Natural killer cell (primary cell): ENCODE data around the gene NDUFA13. TPM values are rescaled to one million over a fixed set of nuclear protein-coding genes. Genes with fewer than 3 reads are reported as not detected.

Experiments used
- ATAC-seq, 3 donors: fragments of 150-1000 bp in 2 of 3; fragments of 200-7000 bp in 1 of 3; cut with Tn5 transposase; 1 replicate in 1 of 3; 2 replicates in 2 of 3; pipeline ENCODE4 v1.10.0; 2021; ENCODE audit warnings: mild to moderate bottlenecking in 2 of 3, moderate library complexity in 2 of 3
- DNase-seq, 2 donors: peaks; one replicate each; pipeline versions ENCODE4 v3.0.0 to v3.0.0-alpha.2; 2013 to 2021; ENCODE audit warnings: mixed read lengths in 1 of 2
- H3K27ac ChIP-seq: one replicate; pipeline ENCODE4 v1.5.1; 2013; ENCODE audit warnings: mild to moderate bottlenecking, low read length
- H3K27me3 ChIP-seq: one replicate; pipeline ENCODE4 v1.6.1; 2013; ENCODE audit warnings: low read length; ENCODE audit not compliant: control insufficient read depth, insufficient read depth
- H3K36me3 ChIP-seq: one replicate; pipeline ENCODE4 v1.6.1; 2013; ENCODE audit warnings: low read length; ENCODE audit not compliant: control insufficient read depth, insufficient read depth
- H3K4me1 ChIP-seq: one replicate; pipeline ENCODE4 v1.6.1; 2013; ENCODE audit warnings: low read length; ENCODE audit not compliant: control insufficient read depth, insufficient read depth
- H3K4me3 ChIP-seq: one replicate; pipeline ENCODE4 v1.5.1; 2013; ENCODE audit warnings: low read length
- H3K9me3 ChIP-seq: one replicate; pipeline ENCODE4 v1.6.1; 2013; ENCODE audit warnings: low read length; ENCODE audit not compliant: control insufficient read depth, insufficient read depth
- H3K27ac Mint-ChIP-seq, 2 donors: one replicate each; pipeline ENCODE4 v1.8.0; 2022; ENCODE audit warnings: mild to moderate bottlenecking in 2 of 2, mixed read lengths in 2 of 2, moderate library complexity in 1 of 2
- H3K27me3 Mint-ChIP-seq, 2 donors: one replicate each; pipeline ENCODE4 v1.8.0; 2022; ENCODE audit warnings: low read depth in 2 of 2, mixed read lengths in 2 of 2
- H3K36me3 Mint-ChIP-seq: one replicate; pipeline ENCODE4 v1.8.0; 2022; ENCODE audit warnings: mixed read lengths
- H3K4me1 Mint-ChIP-seq, 2 donors: one replicate each; pipeline ENCODE4 v1.8.0; 2022; ENCODE audit warnings: mixed read lengths in 2 of 2
- H3K4me3 Mint-ChIP-seq: one replicate; pipeline ENCODE4 v1.8.0; 2022; ENCODE audit warnings: mild to moderate bottlenecking, moderate library complexity, mixed read lengths
- H3K9me3 Mint-ChIP-seq, 2 donors: one replicate each; pipeline ENCODE4 v1.8.0; 2022; ENCODE audit warnings: mixed read lengths in 2 of 2
- WGBS: methylation state at CpG from one replicate; pipeline ENCODE4 v1.1.7; 2013; ENCODE audit warnings: missing lambda C conversion rate; ENCODE audit not compliant: insufficient coverage; 5-methylcytosine and 5-hydroxymethylcytosine counted together
- intact Hi-C: fragments of 100-400 bp; cut with micrococcal nuclease; formaldehyde crosslinking; loops from one replicate; pipeline ENCODE4 v1.14.2; 2022
- total RNA-seq, 4 donors: library from RNA; stranded (reverse); fragments of 120-200 nt in 1 of 4; gene quantifications; one replicate each; pipeline versions ENCODE4 v1.2.3 to v1.2.4, GENCODE V29; 2013 to 2022
- TF ChIP-seq, protein P1 (sequence below): fragments of 200-600 bp; IDR thresholded peaks from one replicate; pipeline ENCODE4 v1.8.0; 2022; ENCODE audit warnings: antibody characterized with exemption

Gene NDUFA13
- total RNA-seq, 3 donors from 2014 or later (not counting 1 experiment from before 2014, with no cell fraction given) = 165 to 191 (median 188) TPM

DNA sequence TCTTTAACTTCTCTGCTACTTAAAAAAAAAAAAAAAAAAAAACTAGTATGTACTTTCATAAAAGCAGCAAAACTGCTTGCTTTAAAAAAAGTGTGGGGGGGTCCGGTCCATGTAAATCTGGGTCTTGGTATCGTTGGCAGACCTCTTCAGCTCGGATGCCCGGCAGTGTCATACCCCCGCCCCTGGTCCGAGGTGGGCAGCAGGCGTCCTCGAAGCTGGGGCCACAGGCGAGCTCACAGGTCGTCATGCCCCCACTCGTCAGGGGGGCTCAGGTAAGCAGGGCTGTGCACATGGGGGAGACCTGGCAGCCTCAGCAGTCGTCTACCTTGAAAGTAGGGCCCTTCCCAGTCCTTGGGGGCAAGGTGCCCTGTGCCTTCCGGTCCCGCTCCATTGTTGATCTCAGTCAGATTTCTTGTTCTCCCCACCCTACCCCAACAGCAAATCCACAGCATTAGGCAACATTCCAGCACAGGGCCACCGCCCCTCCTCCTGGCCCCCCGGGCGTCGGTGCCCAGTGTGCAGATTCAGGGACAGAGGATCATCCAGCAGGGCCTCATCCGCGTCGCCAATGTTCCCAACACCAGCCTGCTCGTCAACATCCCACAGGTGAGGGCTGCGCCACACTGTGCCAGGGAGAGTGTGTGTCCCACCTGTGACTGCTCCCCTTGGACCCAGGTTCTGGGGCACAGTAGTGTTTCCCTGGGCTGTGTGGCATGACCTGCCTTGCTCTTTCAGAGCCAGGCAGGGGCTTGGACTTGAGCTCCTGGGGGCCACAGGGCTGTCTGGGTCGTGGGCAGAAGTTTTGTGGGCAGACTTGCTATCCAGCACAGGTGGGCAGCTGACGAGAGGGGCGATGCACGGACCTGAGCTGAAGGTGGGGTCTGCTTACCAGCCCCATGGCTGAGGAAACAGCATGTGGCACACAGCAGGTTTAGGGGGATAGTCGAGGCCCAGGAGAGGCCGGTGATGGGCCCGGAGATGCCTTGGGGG, 20.1 kb upstream of the NDUFA13 start:
- H3K27me3 Mint-ChIP-seq = no peaks in the 10 kb centered on the region
- peaks cover 12% of the 10 kb centered on the region for H3K4me1 ChIP-seq
- no peak overlapping the region for H3K27ac ChIP-seq
- DNase-seq = no peak
- WGBS = 96% methylated on average over 30 of the region's 30 CpGs
- no peak overlapping the region for H3K4me3 Mint-ChIP-seq
- H3K4me1 Mint-ChIP-seq = peaks cover 2 to 24% of the 10 kb centered on the region in 2 donors
- intact Hi-C loops = no loop called here
- peaks cover 77% of the 10 kb centered on the region for H3K36me3 ChIP-seq
- peak overlapping the region; percentile 8 to 75 for H3K27ac Mint-ChIP-seq
- no peaks in the 10 kb centered on the region for H3K9me3 ChIP-seq
- TF ChIP-seq, protein P1, sequence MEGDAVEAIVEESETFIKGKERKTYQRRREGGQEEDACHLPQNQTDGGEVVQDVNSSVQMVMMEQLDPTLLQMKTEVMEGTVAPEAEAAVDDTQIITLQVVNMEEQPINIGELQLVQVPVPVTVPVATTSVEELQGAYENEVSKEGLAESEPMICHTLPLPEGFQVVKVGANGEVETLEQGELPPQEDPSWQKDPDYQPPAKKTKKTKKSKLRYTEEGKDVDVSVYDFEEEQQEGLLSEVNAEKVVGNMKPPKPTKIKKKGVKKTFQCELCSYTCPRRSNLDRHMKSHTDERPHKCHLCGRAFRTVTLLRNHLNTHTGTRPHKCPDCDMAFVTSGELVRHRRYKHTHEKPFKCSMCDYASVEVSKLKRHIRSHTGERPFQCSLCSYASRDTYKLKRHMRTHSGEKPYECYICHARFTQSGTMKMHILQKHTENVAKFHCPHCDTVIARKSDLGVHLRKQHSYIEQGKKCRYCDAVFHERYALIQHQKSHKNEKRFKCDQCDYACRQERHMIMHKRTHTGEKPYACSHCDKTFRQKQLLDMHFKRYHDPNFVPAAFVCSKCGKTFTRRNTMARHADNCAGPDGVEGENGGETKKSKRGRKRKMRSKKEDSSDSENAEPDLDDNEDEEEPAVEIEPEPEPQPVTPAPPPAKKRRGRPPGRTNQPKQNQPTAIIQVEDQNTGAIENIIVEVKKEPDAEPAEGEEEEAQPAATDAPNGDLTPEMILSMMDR = no peak
- H3K27me3 ChIP-seq = no peaks in the 10 kb centered on the region
- H3K36me3 Mint-ChIP-seq = no peaks in the 10 kb centered on the region
- no peak for ATAC-seq
- no peaks in the 10 kb centered on the region for H3K9me3 Mint-ChIP-seq
- no peak overlapping the region for H3K4me3 ChIP-seq

- peaks cover 91% of the 10 kb centered on the region for H3K36me3 ChIP-seq
- H3K4me1 ChIP-seq = peaks cover 12% of the 10 kb centered on the region
- intact Hi-C loops = no loop called here
- no peak overlapping the region for H3K4me3 ChIP-seq
- DNase-seq = no peak
- Mint-ChIP-seq H3K27me3 (no peaks in the 10 kb centered on the region), H3K27ac (peak overlapping the region; percentile 45 to 69), H3K4me1 (peaks cover 0 to 29% of the 10 kb centered on the region in 2 donors), H3K4me3 (no peak overlapping the region), H3K9me3 (no peaks in the 10 kb centered on the region), H3K36me3 (no peaks in the 10 kb centered on the region)
- TF ChIP-seq, protein P1 = no peak
- WGBS = 98% methylated on average over 33 of the region's 33 CpGs
- H3K27ac ChIP-seq = no peak overlapping the region
- H3K27me3 ChIP-seq = no peaks in the 10 kb centered on the region
- no peak for ATAC-seq
- no peaks in the 10 kb centered on the region for H3K9me3 ChIP-seq
Measured at GRCh38 chr19:19498255-19498991, 17.6 kb upstream of the NDUFA13 start.

GRCh38 chr19:19499272-19499995, 16.6 kb upstream of the NDUFA13 start:
- no peaks in the 10 kb centered on the region for H3K27me3 Mint-ChIP-seq
- H3K27me3 ChIP-seq = no peaks in the 10 kb centered on the region
- no peaks in the 10 kb centered on the region for H3K36me3 Mint-ChIP-seq
- ATAC-seq (no peak), DNase-seq (no peak)
- H3K4me1 Mint-ChIP-seq = peaks cover 0 to 29% of the 10 kb centered on the region in 2 donors
- no peaks in the 10 kb centered on the region for H3K9me3 Mint-ChIP-seq
- peak overlapping the region in 1 of 2 donors; percentile 45 for H3K27ac Mint-ChIP-seq
- no peaks in the 10 kb centered on the region for H3K9me3 ChIP-seq
- no peak overlapping the region for H3K4me3 Mint-ChIP-seq
- no peak overlapping the region for H3K4me3 ChIP-seq
- peaks cover 12% of the 10 kb centered on the region for H3K4me1 ChIP-seq
- TF ChIP-seq, protein P1 = no peak
- intact Hi-C loops = no loop called here
- no peak overlapping the region for H3K27ac ChIP-seq
- 96% methylated on average over 18 of the region's 18 CpGs for WGBS
- peaks cover 92% of the 10 kb centered on the region for H3K36me3 ChIP-seq
